Measurements from ENCODE around the gene KRT7.

The KRT7 gene

DNA sequence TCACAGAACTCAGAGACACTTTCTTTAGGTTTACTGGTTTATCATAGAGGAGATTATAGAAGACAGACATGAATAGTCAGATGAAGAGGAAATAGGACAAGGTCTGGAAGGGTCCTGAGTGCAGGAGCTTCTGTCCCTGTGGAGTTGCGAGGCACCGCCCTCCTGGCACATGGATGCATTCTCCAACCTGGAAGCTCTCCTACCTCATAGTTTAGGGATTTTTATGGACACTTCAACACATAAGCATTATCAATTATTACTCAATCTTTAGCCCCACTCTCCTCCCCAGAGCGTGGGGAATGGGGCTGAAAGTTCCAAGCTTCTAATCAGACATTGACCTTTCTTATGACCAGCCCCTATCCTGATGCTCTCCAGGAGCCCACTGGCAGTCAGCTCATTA lies 12.6 kb upstream of the KRT7 start:
- Histone ChIP-seq H3K9ac (ENCODE audit: low read depth in 1 of 2, low read length in 2 of 2) (no peak overlapping the region), H3K4me1 (ENCODE audit: control insufficient read depth in 1 of 2, insufficient read depth in 2 of 2, low read length in 2 of 2) (peaks cover 3 to 24% of the 10 kb centered on the region in 2 donors), H3K36me3 (ENCODE audit: control insufficient read depth in 1 of 2, insufficient read depth in 2 of 2, low read length in 2 of 2) (no peaks in the 10 kb centered on the region), H3K27me3 (ENCODE audit: control insufficient read depth in 1 of 2, insufficient read depth in 2 of 2, low read length in 2 of 2) (peaks cover 3 to 4% of the 10 kb centered on the region in 2 donors), H3K9me3 (ENCODE audit: control insufficient read depth in 1 of 2, low read length in 2 of 2) (no peaks in the 10 kb centered on the region), H3K27ac (ENCODE audit: low read depth, low read length) (no peak overlapping the region), H3K4me3 (ENCODE audit: low read depth in 1 of 2, low read length in 2 of 2) (no peak overlapping the region)

DNA sequence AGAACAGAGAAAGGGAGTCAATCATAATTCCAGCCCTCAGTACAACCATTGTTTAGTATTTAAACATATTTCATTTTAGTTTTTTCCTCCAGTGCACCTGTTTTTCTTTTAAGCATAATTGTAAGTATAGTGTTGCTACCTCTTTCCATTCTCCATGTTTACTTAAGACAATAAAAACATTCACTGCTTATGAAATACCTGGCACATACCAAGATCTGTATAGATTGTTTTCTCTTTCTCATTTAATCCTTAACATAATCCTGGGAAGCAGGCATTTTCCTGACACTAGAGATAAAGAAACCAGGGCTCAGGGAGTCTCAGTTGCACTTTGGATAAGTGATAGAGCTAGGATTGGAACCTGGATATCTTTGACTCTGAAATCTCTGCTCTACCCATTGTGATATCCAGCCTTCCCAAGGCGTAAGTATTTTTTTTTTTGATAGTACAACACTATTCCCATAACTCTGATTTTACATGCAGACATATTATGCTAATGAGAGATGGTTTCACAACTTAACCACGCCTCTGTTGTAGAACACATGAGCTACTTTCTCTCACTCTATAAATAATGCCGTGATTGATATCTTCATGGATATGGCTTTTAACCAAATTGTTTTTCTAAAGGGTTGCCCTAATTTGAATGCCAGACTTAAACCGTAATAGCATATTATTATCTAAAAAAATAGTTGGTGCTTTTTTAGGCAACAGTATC lies 11.8 kb upstream of the KRT7 start:
- Histone ChIP-seq H3K9ac (ENCODE audit: low read depth in 1 of 2, low read length in 2 of 2) (no peak overlapping the region), H3K4me3 (ENCODE audit: low read depth in 1 of 2, low read length in 2 of 2) (no peak overlapping the region), H3K27me3 (ENCODE audit: control insufficient read depth in 1 of 2, insufficient read depth in 2 of 2, low read length in 2 of 2) (peaks cover 3 to 4% of the 10 kb centered on the region in 2 donors), H3K9me3 (ENCODE audit: control insufficient read depth in 1 of 2, low read length in 2 of 2) (no peaks in the 10 kb centered on the region), H3K36me3 (ENCODE audit: control insufficient read depth in 1 of 2, insufficient read depth in 2 of 2, low read length in 2 of 2) (no peaks in the 10 kb centered on the region), H3K4me1 (ENCODE audit: control insufficient read depth in 1 of 2, insufficient read depth in 2 of 2, low read length in 2 of 2) (peaks cover 3 to 22% of the 10 kb centered on the region in 2 donors), H3K27ac (ENCODE audit: low read depth, low read length) (no peak overlapping the region)

DNA sequence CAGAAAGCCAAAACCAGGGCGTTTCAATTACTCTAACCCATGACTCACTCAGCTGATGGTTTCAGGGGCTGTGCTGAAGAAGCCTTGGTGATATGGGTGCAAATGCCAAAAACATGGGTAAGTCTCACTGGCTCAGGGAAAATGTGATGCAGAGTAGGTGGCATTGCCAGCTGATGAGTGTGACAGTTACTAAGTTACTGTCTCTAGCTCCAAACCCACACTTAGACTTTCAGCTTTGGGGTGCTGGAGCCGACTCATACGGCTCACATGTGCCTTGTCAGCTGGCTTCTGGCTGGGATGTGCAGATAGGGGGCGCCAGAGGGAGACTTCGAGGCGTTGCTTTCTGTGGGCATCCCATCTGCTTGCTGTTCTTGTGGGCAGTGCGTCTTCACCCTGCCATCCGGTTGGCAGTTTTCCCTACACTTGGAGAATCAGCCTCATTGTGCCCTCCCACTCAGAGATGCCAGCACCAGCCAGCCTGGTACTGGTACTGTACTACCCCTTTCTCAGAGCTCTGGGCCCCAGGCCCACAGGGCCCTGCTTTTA lies 11.1 kb upstream of the KRT7 start:
- Histone ChIP-seq H3K36me3 (ENCODE audit: control insufficient read depth in 1 of 2, insufficient read depth in 2 of 2, low read length in 2 of 2) (no peaks in the 10 kb centered on the region), H3K27ac (ENCODE audit: low read depth, low read length) (no peak overlapping the region), H3K4me3 (ENCODE audit: low read depth in 1 of 2, low read length in 2 of 2) (no peak overlapping the region), H3K4me1 (ENCODE audit: control insufficient read depth in 1 of 2, insufficient read depth in 2 of 2, low read length in 2 of 2) (peaks cover 0 to 16% of the 10 kb centered on the region in 2 donors), H3K9ac (ENCODE audit: low read depth in 1 of 2, low read length in 2 of 2) (no peak overlapping the region), H3K27me3 (ENCODE audit: control insufficient read depth in 1 of 2, insufficient read depth in 2 of 2, low read length in 2 of 2) (peaks cover 3 to 4% of the 10 kb centered on the region in 2 donors), H3K9me3 (ENCODE audit: control insufficient read depth in 1 of 2, low read length in 2 of 2) (no peaks in the 10 kb centered on the region)

DNA sequence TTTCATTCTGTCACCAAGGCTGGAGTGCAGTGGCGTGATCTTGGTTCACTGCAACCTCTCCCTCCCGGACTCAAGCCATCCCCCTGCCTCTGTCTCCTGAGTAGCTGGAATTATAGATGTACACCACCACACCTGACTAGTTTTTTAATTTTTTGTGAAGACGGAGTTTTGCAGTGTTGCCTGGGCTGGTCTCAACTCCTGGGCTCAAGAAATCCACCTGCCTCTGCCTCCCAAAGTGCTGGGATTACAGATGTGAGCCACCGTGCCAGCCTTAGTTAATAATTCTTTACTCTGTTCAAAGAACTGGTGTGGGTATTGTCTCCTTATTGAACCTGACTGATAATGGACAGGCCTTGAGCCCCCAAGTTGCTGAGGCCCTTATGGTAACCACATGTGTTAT lies 10.4 kb upstream of the KRT7 start:
- H3K9ac ChIP-seq (ENCODE audit: low read depth in 1 of 2, low read length in 2 of 2) = no peak overlapping the region
- peaks cover 3 to 4% of the 10 kb centered on the region in 2 donors for H3K27me3 ChIP-seq (ENCODE audit: control insufficient read depth in 1 of 2, insufficient read depth in 2 of 2, low read length in 2 of 2)
- no peak overlapping the region for H3K27ac ChIP-seq (ENCODE audit: low read depth, low read length)
- no peaks in the 10 kb centered on the region for H3K36me3 ChIP-seq (ENCODE audit: control insufficient read depth in 1 of 2, insufficient read depth in 2 of 2, low read length in 2 of 2)
- no peak overlapping the region for H3K4me3 ChIP-seq (ENCODE audit: low read depth in 1 of 2, low read length in 2 of 2)
- no peaks in the 10 kb centered on the region for H3K9me3 ChIP-seq (ENCODE audit: control insufficient read depth in 1 of 2, low read length in 2 of 2)
- peaks cover 0 to 9% of the 10 kb centered on the region in 2 donors for H3K4me1 ChIP-seq (ENCODE audit: control insufficient read depth in 1 of 2, insufficient read depth in 2 of 2, low read length in 2 of 2)

DNA sequence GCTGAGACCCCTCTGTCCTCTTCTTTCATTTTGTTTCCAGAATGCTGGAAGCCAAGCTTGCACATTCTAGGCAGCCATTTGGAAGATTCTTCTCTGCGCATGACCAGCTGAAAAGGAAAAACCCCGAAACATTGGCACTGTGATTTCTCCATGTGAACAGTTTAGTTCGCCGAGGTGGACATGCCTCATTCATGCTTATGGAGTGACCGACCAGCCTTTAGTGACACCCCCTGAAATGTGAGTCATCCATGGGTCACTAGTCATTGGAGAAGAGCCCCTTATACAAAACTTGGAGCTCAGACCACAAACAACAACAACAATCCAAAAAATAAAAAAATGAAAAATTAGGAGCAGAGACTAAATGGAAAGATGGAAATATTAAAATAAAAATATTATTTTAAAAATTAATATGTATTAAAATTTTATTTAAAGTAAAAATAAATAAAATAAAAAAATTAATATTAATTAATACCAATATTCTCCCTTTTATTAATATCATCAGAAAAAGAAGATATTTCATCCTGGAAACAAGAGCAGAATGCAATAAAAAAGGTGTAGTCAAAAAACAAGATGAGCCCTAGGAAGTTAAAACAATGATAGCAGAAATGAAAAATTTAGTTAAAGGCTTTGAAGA lies 9.5 kb upstream of the KRT7 start:
- no peak overlapping the region for H3K9ac ChIP-seq (ENCODE audit: low read depth in 1 of 2, low read length in 2 of 2)
- no peaks in the 10 kb centered on the region for H3K36me3 ChIP-seq (ENCODE audit: control insufficient read depth in 1 of 2, insufficient read depth in 2 of 2, low read length in 2 of 2)
- H3K27me3 ChIP-seq (ENCODE audit: control insufficient read depth in 1 of 2, insufficient read depth in 2 of 2, low read length in 2 of 2) = peaks cover 3 to 4% of the 10 kb centered on the region in 2 donors
- H3K4me1 ChIP-seq (ENCODE audit: control insufficient read depth in 1 of 2, insufficient read depth in 2 of 2, low read length in 2 of 2) = peaks cover 0 to 7% of the 10 kb centered on the region in 2 donors
- no peaks in the 10 kb centered on the region for H3K9me3 ChIP-seq (ENCODE audit: control insufficient read depth in 1 of 2, low read length in 2 of 2)
- H3K27ac ChIP-seq (ENCODE audit: low read depth, low read length) = no peak overlapping the region
- H3K4me3 ChIP-seq (ENCODE audit: low read depth in 1 of 2, low read length in 2 of 2) = no peak overlapping the region

DNA sequence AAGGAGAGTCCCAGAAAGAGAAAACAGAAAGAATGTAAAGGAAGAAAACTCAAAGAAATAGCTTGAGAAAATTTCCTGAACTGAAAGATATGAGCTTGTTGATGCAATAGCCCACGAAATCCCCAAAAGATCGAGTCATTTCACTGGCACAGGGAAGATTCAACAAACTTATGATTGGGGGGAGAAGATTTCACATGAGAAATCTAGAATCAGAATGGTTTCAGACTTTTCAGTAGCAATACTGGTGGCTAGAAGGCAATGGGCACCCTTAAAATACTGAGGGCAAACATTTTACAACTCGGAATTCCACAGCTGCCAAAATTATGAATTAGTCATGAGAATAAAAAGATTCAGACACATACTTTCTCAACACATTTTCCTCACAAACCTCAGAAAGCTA lies 8.9 kb upstream of the KRT7 start:
- H3K36me3 ChIP-seq (ENCODE audit: control insufficient read depth in 1 of 2, insufficient read depth in 2 of 2, low read length in 2 of 2) = no peaks in the 10 kb centered on the region
- peaks cover 3 to 4% of the 10 kb centered on the region in 2 donors for H3K27me3 ChIP-seq (ENCODE audit: control insufficient read depth in 1 of 2, insufficient read depth in 2 of 2, low read length in 2 of 2)
- no peak overlapping the region for H3K27ac ChIP-seq (ENCODE audit: low read depth, low read length)
- H3K9ac ChIP-seq (ENCODE audit: low read depth in 1 of 2, low read length in 2 of 2) = no peak overlapping the region
- no peak overlapping the region for H3K4me3 ChIP-seq (ENCODE audit: low read depth in 1 of 2, low read length in 2 of 2)
- no peaks in the 10 kb centered on the region for H3K9me3 ChIP-seq (ENCODE audit: control insufficient read depth in 1 of 2, low read length in 2 of 2)
- peaks cover 0 to 7% of the 10 kb centered on the region in 2 donors for H3K4me1 ChIP-seq (ENCODE audit: control insufficient read depth in 1 of 2, insufficient read depth in 2 of 2, low read length in 2 of 2)

DNA sequence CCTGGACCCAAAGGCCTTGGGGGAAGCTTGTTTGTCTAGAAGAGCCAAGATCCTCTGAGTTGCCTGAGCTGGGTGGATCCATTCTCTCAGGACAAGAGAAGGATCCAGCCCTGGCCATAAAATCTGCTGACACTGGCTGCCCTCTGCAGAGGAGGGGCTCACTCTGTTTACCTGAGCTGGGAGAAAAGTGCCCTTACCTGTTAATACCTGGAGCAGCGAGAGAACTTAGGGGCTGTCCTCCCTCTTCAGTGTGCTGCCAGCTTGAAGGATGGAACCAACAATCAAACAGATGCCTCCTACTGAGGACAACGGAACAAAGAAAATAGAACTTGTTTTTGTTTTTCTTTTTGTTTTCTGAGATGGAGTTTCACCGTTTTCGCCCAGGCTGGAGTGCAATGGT lies 7.3 kb upstream of the KRT7 start:
- no peaks in the 10 kb centered on the region for H3K36me3 ChIP-seq (ENCODE audit: control insufficient read depth in 1 of 2, insufficient read depth in 2 of 2, low read length in 2 of 2)
- no peak overlapping the region for H3K4me3 ChIP-seq (ENCODE audit: low read depth in 1 of 2, low read length in 2 of 2)
- peaks cover 3 to 4% of the 10 kb centered on the region in 2 donors for H3K27me3 ChIP-seq (ENCODE audit: control insufficient read depth in 1 of 2, insufficient read depth in 2 of 2, low read length in 2 of 2)
- H3K4me1 ChIP-seq (ENCODE audit: control insufficient read depth in 1 of 2, insufficient read depth in 2 of 2, low read length in 2 of 2) = peaks cover 0 to 7% of the 10 kb centered on the region in 2 donors
- no peak overlapping the region for H3K9ac ChIP-seq (ENCODE audit: low read depth in 1 of 2, low read length in 2 of 2)
- H3K9me3 ChIP-seq (ENCODE audit: control insufficient read depth in 1 of 2, low read length in 2 of 2) = no peaks in the 10 kb centered on the region
- no peak overlapping the region for H3K27ac ChIP-seq (ENCODE audit: low read depth, low read length)

DNA sequence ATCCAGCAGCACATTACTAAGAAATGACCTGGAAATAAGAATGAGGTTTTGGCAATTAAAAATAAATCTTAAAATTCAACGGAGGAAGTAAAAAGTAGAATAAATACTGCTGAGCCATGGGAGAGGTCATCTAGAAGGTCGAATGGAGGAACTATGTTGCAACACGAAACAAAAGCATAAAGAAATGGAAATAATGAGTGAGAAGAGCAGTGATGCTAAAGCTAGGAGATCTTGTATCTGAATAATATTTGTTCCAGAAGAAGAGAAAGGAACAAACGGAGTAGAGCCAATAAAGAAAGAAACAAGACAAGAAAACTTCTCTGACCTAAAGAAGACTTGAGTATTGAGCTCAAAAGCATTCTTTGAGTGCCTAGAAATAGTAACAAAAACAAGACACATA lies 6.6 kb upstream of the KRT7 start:
- H3K27ac ChIP-seq (ENCODE audit: low read depth, low read length) = no peak overlapping the region
- peaks cover 3 to 4% of the 10 kb centered on the region in 2 donors for H3K27me3 ChIP-seq (ENCODE audit: control insufficient read depth in 1 of 2, insufficient read depth in 2 of 2, low read length in 2 of 2)
- no peaks in the 10 kb centered on the region for H3K9me3 ChIP-seq (ENCODE audit: control insufficient read depth in 1 of 2, low read length in 2 of 2)
- no peak overlapping the region for H3K9ac ChIP-seq (ENCODE audit: low read depth in 1 of 2, low read length in 2 of 2)
- no peaks in the 10 kb centered on the region for H3K36me3 ChIP-seq (ENCODE audit: control insufficient read depth in 1 of 2, insufficient read depth in 2 of 2, low read length in 2 of 2)
- peaks cover 0 to 4% of the 10 kb centered on the region in 2 donors for H3K4me1 ChIP-seq (ENCODE audit: control insufficient read depth in 1 of 2, insufficient read depth in 2 of 2, low read length in 2 of 2)
- no peak overlapping the region for H3K4me3 ChIP-seq (ENCODE audit: low read depth in 1 of 2, low read length in 2 of 2)

DNA sequence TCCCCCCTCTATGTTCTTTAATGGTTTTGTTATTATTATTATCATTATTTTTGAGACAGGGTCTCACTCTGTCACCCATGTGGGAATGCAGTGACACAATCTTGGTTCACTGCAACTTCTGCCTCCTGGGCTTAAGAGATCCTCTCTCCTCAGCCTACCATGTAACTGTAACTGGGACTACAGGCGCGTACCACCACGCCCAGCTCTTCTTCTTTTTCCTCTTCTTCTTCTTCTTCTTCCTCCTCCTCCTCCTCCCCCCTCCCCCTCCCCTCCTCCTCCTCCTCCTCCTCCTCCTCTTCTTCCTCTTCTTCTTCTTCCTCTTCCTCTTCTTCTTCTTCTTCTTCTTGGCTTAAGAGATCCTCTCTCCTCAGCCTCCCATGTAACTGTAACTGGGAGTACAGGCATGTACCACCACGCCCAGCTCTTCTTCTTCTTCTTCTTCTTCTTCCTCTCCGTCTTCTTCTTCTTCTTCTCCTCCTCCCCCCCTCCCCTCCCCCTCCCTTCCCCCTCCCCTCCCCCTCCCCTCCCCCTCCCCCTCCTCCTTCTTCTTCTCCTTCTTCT lies 5.4 kb upstream of the KRT7 start:
- Histone ChIP-seq H3K27ac (ENCODE audit: low read depth, low read length) (no peak overlapping the region), H3K36me3 (ENCODE audit: control insufficient read depth in 1 of 2, insufficient read depth in 2 of 2, low read length in 2 of 2) (no peaks in the 10 kb centered on the region), H3K27me3 (ENCODE audit: control insufficient read depth in 1 of 2, insufficient read depth in 2 of 2, low read length in 2 of 2) (peaks cover 7 to 9% of the 10 kb centered on the region in 2 donors), H3K9me3 (ENCODE audit: control insufficient read depth in 1 of 2, low read length in 2 of 2) (no peaks in the 10 kb centered on the region), H3K4me1 (ENCODE audit: control insufficient read depth in 1 of 2, insufficient read depth in 2 of 2, low read length in 2 of 2) (peaks cover 7 to 13% of the 10 kb centered on the region in 2 donors), H3K4me3 (ENCODE audit: low read depth in 1 of 2, low read length in 2 of 2) (no peak overlapping the region), H3K9ac (ENCODE audit: low read depth in 1 of 2, low read length in 2 of 2) (no peak overlapping the region)

DNA sequence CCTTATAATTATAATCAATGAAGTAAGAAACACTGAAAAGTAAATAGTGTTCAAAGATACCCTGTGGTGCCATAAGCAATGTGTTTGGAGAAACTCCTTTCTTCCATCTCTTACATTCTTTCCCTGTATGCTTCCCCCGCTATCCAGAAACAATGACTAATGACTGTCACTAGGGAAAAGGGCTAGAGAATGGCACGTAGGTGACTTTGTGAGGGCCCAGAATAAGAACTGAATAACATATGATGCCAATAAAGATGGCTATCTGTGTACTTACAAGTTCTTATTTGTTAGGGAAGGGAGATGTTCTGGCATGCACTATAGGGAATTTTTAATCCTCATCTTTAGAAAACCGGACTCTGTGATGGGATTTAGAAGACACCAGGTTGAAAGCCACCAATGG lies 4.7 kb upstream of the KRT7 start:
- no peak overlapping the region for H3K27ac ChIP-seq (ENCODE audit: low read depth, low read length)
- no peaks in the 10 kb centered on the region for H3K9me3 ChIP-seq (ENCODE audit: control insufficient read depth in 1 of 2, low read length in 2 of 2)
- H3K4me1 ChIP-seq (ENCODE audit: control insufficient read depth in 1 of 2, insufficient read depth in 2 of 2, low read length in 2 of 2) = peaks cover 7 to 14% of the 10 kb centered on the region in 2 donors
- no peaks in the 10 kb centered on the region for H3K36me3 ChIP-seq (ENCODE audit: control insufficient read depth in 1 of 2, insufficient read depth in 2 of 2, low read length in 2 of 2)
- no peak overlapping the region for H3K9ac ChIP-seq (ENCODE audit: low read depth in 1 of 2, low read length in 2 of 2)
- H3K4me3 ChIP-seq (ENCODE audit: low read depth in 1 of 2, low read length in 2 of 2) = no peak overlapping the region
- H3K27me3 ChIP-seq (ENCODE audit: control insufficient read depth in 1 of 2, insufficient read depth in 2 of 2, low read length in 2 of 2) = peaks cover 7 to 8% of the 10 kb centered on the region in 2 donors

Data from duodenal mucosa (tissue), 2 donors.